ENCODE data around the gene SMIM29.

SMIM29 gene

GRCh38 chr6:34223956-34224940 is 24.6 kb downstream of the SMIM29 start:
- peak; percentile 95 for DNase-seq

- DNase-seq, result no peak
These were observed 25.3 kb downstream of the SMIM29 start for GRCh38 chr6:34223381-34223955.

GRCh38 chr6:34218691-34219090 is 30.1 kb downstream of the SMIM29 start:
- no peak for DNase-seq

- DNase-seq, result no peak
These were observed 35.0 kb downstream of the SMIM29 start for GRCh38 chr6:34213772-34214171.

- DNase-seq, result no peak
These were observed 40.9 kb downstream of the SMIM29 start for GRCh38 chr6:34207695-34208443.

- no peak for DNase-seq
These were observed 42.1 kb downstream of the SMIM29 start for GRCh38 chr6:34206726-34207125.

GRCh38 chr6:34205916-34206315 is 42.9 kb downstream of the SMIM29 start:
- DNase-seq, result no peak

- no peak for DNase-seq
These were observed 43.3 kb downstream of the SMIM29 start for GRCh38 chr6:34205466-34205865.

GRCh38 chr6:34204693-34205092 is 44.1 kb downstream of the SMIM29 start:
- no peak for DNase-seq

GRCh38 chr6:34202329-34203201 is 46.2 kb downstream of the SMIM29 start:
- no peak for DNase-seq

- no peak for DNase-seq
These were observed 47.2 kb downstream of the SMIM29 start for GRCh38 chr6:34201455-34202107.

GRCh38 chr6:34200340-34200971 is 48.4 kb downstream of the SMIM29 start:
- no peak for DNase-seq

- DNase-seq, result no peak
These were observed 52.0 kb downstream of the SMIM29 start for GRCh38 chr6:34196833-34197195.
